PFSK-1 (cell line): ENCODE data around the gene COL5A2.

Source experiments
- FOXP2 ChIP-seq: optimal IDR thresholded peaks from 2 replicates; pipeline ENCODE3; 2011; ENCODE audit warnings: borderline replicate concordance, control low read depth, inconsistent platforms; ENCODE audit not compliant: insufficient read depth; ENCODE audit errors: extremely low read length, extremely low read depth
- POLR2AphosphoS5 ChIP-seq: IDR thresholded peaks from 2 replicates; pipeline ENCODE4 v1.6.1; 2012; ENCODE audit warnings: low read depth, mild to moderate bottlenecking, control low read depth, low read length, moderate library complexity
- SIN3A ChIP-seq: IDR thresholded peaks from 2 replicates; pipeline ENCODE4 v1.6.1; 2012; ENCODE audit warnings: mild to moderate bottlenecking, low read length, moderate library complexity, borderline replicate concordance; ENCODE audit not compliant: insufficient read depth
- TAF1 ChIP-seq: IDR thresholded peaks from 2 replicates; pipeline ENCODE4 v1.6.1; 2012; ENCODE audit warnings: low read length, control low read depth, borderline replicate concordance; ENCODE audit not compliant: insufficient read depth
- TF ChIP-seq, protein P1 (sequence below), 2 experiments: IDR thresholded peaks; 2 replicates each; pipeline versions ENCODE4 v1.6.1 to v1.8.0; 2011 to 2012; ENCODE audit warnings: low read depth in 2 of 2, low read length in 2 of 2, control low read depth in 1 of 2, inconsistent platforms in 1 of 2, mild to moderate bottlenecking in 1 of 2, moderate library complexity in 1 of 2; ENCODE audit not compliant: insufficient read depth in 1 of 2

The COL5A2 gene

DNA sequence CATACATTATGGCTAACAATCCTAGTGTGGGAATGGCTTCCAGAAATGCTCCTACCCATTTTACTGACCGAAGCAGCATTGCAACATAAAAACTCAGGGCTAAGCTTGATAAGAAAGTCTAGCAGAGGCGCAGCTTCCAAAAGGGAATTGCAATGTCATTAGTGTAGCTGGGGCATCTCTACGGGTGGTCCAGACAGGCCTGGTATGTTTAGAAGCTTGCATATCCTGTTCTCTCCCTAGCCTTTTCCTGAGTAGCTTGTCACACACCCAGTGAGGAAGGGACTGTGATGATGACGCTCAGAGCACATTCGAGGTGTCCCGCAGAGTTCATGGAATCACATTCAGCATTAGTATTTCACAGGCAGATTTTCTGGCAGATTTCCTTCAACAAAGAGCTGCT lies 38.0 kb upstream of the COL5A2 start:
- TF ChIP-seq SIN3A (no peak), TAF1 (no peak), POLR2AphosphoS5 (no peak), FOXP2 (no peak)
- TF ChIP-seq, protein P1, sequence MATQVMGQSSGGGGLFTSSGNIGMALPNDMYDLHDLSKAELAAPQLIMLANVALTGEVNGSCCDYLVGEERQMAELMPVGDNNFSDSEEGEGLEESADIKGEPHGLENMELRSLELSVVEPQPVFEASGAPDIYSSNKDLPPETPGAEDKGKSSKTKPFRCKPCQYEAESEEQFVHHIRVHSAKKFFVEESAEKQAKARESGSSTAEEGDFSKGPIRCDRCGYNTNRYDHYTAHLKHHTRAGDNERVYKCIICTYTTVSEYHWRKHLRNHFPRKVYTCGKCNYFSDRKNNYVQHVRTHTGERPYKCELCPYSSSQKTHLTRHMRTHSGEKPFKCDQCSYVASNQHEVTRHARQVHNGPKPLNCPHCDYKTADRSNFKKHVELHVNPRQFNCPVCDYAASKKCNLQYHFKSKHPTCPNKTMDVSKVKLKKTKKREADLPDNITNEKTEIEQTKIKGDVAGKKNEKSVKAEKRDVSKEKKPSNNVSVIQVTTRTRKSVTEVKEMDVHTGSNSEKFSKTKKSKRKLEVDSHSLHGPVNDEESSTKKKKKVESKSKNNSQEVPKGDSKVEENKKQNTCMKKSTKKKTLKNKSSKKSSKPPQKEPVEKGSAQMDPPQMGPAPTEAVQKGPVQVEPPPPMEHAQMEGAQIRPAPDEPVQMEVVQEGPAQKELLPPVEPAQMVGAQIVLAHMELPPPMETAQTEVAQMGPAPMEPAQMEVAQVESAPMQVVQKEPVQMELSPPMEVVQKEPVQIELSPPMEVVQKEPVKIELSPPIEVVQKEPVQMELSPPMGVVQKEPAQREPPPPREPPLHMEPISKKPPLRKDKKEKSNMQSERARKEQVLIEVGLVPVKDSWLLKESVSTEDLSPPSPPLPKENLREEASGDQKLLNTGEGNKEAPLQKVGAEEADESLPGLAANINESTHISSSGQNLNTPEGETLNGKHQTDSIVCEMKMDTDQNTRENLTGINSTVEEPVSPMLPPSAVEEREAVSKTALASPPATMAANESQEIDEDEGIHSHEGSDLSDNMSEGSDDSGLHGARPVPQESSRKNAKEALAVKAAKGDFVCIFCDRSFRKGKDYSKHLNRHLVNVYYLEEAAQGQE (IDR thresholded peaks at IDR 0.05; ENCODE audit: insufficient read depth in 1 of 2, low read depth in 2 of 2, low read length in 2 of 2), result no peak

DNA sequence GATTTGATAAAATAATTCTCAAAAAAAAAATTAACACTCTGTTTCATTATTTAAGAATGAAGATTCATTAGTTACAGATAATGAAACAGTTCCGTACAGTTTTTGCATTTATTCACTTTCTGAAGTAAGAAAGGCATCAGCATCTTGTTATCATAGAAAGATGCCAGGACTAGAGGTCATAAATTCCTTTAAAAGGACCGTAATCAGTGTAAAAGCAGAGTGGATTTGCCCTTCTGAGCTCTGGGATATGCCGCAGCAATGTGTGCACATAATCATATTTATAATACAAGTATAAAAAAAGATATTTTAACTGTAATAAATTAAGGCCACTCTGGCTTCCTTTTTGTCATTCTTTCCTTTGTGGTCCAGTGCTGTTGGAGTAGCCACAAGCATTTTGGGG lies 37.5 kb upstream of the COL5A2 start:
- TF ChIP-seq, protein P1 (IDR thresholded peaks at IDR 0.05; ENCODE audit: insufficient read depth in 1 of 2, low read depth in 2 of 2, low read length in 2 of 2), result no peak
- TF ChIP-seq POLR2AphosphoS5 (no peak), SIN3A (no peak), TAF1 (no peak), FOXP2 (no peak)

DNA sequence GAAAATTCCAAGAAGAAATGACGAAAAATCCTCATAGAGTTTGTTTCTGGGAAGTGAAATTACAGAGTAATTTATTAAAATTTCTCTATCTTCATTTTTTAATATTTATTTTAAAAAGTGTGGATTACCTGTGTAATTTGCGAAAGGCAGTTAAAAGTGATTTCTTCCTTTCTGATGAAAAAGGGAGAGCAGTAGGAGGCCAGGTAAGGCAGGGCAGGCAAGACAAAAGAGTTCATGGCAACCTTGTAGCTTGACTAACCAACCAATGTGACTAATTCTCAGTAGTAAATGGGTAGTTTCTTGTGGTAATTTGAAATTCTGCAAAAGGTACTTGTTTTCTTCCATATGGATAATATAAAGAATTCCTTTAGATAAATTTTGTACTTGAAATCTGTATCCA lies 34.9 kb upstream of the COL5A2 start:
- TF ChIP-seq TAF1 (no peak), POLR2AphosphoS5 (no peak), FOXP2 (no peak), SIN3A (no peak)
- TF ChIP-seq, protein P1 (IDR thresholded peaks at IDR 0.05; ENCODE audit: insufficient read depth in 1 of 2, low read depth in 2 of 2, low read length in 2 of 2), result no peak

DNA sequence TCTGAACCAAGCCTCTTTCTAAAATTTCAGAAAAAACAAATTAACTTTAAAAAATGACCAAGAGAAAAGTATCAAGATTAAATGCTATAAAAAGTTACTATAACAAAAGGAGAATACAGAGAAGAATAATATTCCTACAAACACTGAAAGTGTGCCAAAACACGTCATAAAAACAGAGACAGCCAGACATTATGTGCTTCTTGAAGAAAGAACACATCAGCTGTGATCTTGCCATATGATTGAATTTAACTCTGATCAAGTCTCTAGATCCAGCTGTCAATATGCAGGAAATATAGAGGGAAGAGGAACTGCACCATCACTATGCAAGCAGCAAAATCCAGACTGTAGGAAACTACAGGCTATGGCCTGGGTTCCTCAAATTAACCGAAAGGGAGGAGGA lies 33.7 kb upstream of the COL5A2 start:
- no peak for TF ChIP-seq SIN3A
- TF ChIP-seq, protein P1 (IDR thresholded peaks at IDR 0.05; ENCODE audit: insufficient read depth in 1 of 2, low read depth in 2 of 2, low read length in 2 of 2), result no peak
- TF ChIP-seq FOXP2, result no peak
- no peak for TF ChIP-seq TAF1
- TF ChIP-seq POLR2AphosphoS5, result no peak
